ENCODE results near the gene LRRC75B. TPM values are rescaled to one million over a fixed set of nuclear protein-coding genes. Genes with fewer than 3 reads are reported as not detected.

Gene LRRC75B
- total RNA-seq, 1 donor from 2014 or later = 10.2 TPM

- Histone ChIP-seq H3K9me3 (no peaks in the 10 kb centered on the region), H3K27me3 (ENCODE audit: low read depth) (no peaks in the 10 kb centered on the region), H3K4me3 (no peak overlapping the region), H3K36me3 (peaks cover 47% of the 10 kb centered on the region), H3K27ac (no peak overlapping the region), H3K4me1 (peaks cover 9% of the 10 kb centered on the region)
- ATAC-seq (no peak), DNase-seq (no peak)
- intact Hi-C loops (cut with DNase I) = no loop called here
- no peak for TF ChIP-seq CTCF (IDR thresholded peaks at IDR 0.05)
Measured at GRCh38 chr22:24576778-24577177, 16.1 kb downstream of the LRRC75B start.

- ATAC-seq (no peak), DNase-seq (no peak)
- Histone ChIP-seq H3K9me3 (no peaks in the 10 kb centered on the region), H3K27ac (no peak overlapping the region), H3K4me3 (no peak overlapping the region), H3K36me3 (peaks cover 77% of the 10 kb centered on the region), H3K27me3 (ENCODE audit: low read depth) (no peaks in the 10 kb centered on the region), H3K4me1 (peaks cover 11% of the 10 kb centered on the region)
- intact Hi-C loops (cut with DNase I) = no loop called here
- TF ChIP-seq CTCF (IDR thresholded peaks at IDR 0.05) = no peak
Measured at GRCh38 chr22:24571266-24571665, 21.6 kb downstream of the LRRC75B start.

GRCh38 chr22:24567668-24568067 is 25.2 kb downstream of the LRRC75B start:
- no peak for TF ChIP-seq CTCF (IDR thresholded peaks at IDR 0.05)
- no peaks in the 10 kb centered on the region for H3K27me3 ChIP-seq (ENCODE audit: low read depth)
- no peak for DNase-seq
- peaks cover 37% of the 10 kb centered on the region for H3K4me1 ChIP-seq
- H3K4me3 ChIP-seq = no peak overlapping the region
- intact Hi-C loops (cut with DNase I) = no loop called here
- H3K27ac ChIP-seq = no peak overlapping the region
- H3K36me3 ChIP-seq = peaks cover 77% of the 10 kb centered on the region
- H3K9me3 ChIP-seq = no peaks in the 10 kb centered on the region
- ATAC-seq = peak; percentile 18 to 46

- DNase-seq = no peak
- intact Hi-C loops (cut with DNase I) = no loop called here
- Histone ChIP-seq H3K36me3 (peaks cover 77% of the 10 kb centered on the region), H3K27ac (no peak overlapping the region), H3K27me3 (ENCODE audit: low read depth) (no peaks in the 10 kb centered on the region), H3K4me1 (peaks cover 42% of the 10 kb centered on the region), H3K4me3 (no peak overlapping the region), H3K9me3 (no peaks in the 10 kb centered on the region)
- peak; percentile 58 to 69 for ATAC-seq
- TF ChIP-seq CTCF (IDR thresholded peaks at IDR 0.05) = no peak
Measured at GRCh38 chr22:24566899-24567511, 25.9 kb downstream of the LRRC75B start.

- Histone ChIP-seq H3K27me3 (ENCODE audit: low read depth) (no peaks in the 10 kb centered on the region), H3K4me3 (no peak overlapping the region), H3K27ac (no peak overlapping the region), H3K4me1 (peaks cover 42% of the 10 kb centered on the region), H3K9me3 (no peaks in the 10 kb centered on the region), H3K36me3 (peaks cover 73% of the 10 kb centered on the region)
- intact Hi-C loops (cut with DNase I) = no loop called here
- DNase-seq = no peak
- TF ChIP-seq CTCF (IDR thresholded peaks at IDR 0.05) = no peak
- ATAC-seq = no peak
Measured at GRCh38 chr22:24565077-24565476, 27.8 kb downstream of the LRRC75B start.

All from lower lobe of right lung (tissue), 2 donors.